ENCODE data around the gene REL.

GRCh38 chr2:60872510-60872928, 8.9 kb upstream of the REL start:
- TF ChIP-seq REST (IDR thresholded peaks at IDR 0.05; ENCODE audit: low read depth): no peak
- no peak for TF ChIP-seq TEAD4 (IDR thresholded peaks at IDR 0.05)
- TF ChIP-seq CREB1 (IDR thresholded peaks at IDR 0.05; ENCODE audit: low read depth): no peak
- no peak for TF ChIP-seq YY1 (IDR thresholded peaks at IDR 0.05; ENCODE audit: low read depth)
- no peak for TF ChIP-seq RAD21 (IDR thresholded peaks at IDR 0.05; ENCODE audit: low read depth)
- TF ChIP-seq EP300 (IDR thresholded peaks at IDR 0.05; ENCODE audit: borderline replicate concordance): no peak
- TF ChIP-seq TAF1 (IDR thresholded peaks at IDR 0.05; ENCODE audit: low read depth): no peak
- no peak for TF ChIP-seq MAX (IDR thresholded peaks at IDR 0.05)
- no peak for TF ChIP-seq NFIC (IDR thresholded peaks at IDR 0.05)
